ENCODE results near the gene TSPAN9. TPM values are rescaled to one million over a fixed set of nuclear protein-coding genes. Genes with fewer than 3 reads are reported as not detected.

The TSPAN9 gene
- polyA plus RNA-seq, 1 donor (not counting 4 experiments of a cell fraction or from before 2014, with no cell fraction given), result 27.5 TPM

GRCh38 chr12:3123729-3124128, 46.5 kb downstream of the TSPAN9 start:
- dilution Hi-C loops (cut with MboI; ENCODE audit: extremely low pct_ligation_motif_present, low sequenced_read_pairs), result no loop called here

GRCh38 chr12:3124917-3125316, 47.7 kb downstream of the TSPAN9 start:
- no peaks in the 10 kb centered on the region for H3K9me1 ChIP-seq (ENCODE audit: control insufficient read depth, extremely low read depth, insufficient read depth, low read length)
- dilution Hi-C loops (cut with MboI; ENCODE audit: extremely low pct_ligation_motif_present, low sequenced_read_pairs), result no loop called here
- no peak overlapping the region for H2AFZ ChIP-seq (ENCODE audit: control insufficient read depth, low read length)
- no peaks in the 10 kb centered on the region for H3K9me3 ChIP-seq (ENCODE audit: control insufficient read depth, low read depth, low read length)
- H3K27me3 ChIP-seq (ENCODE audit: control insufficient read depth, extremely low read depth, insufficient read depth, low read length), result no peaks in the 10 kb centered on the region
- TF ChIP-seq EZH2 (IDR thresholded peaks at IDR 0.05; ENCODE audit: low read length), result no peak
- TF ChIP-seq CTCF (optimal IDR thresholded peaks at IDR 0.05 in 1 of 3, IDR thresholded peaks at IDR 0.05 in 1 of 3, conservative IDR thresholded peaks at IDR 0.05 in 1 of 3; ENCODE audit: extremely low read depth in 1 of 3, insufficient read depth in 2 of 3, low read length in 3 of 3), result no peak
- DNase-seq (ENCODE audit: low read depth, low spot score) (no peak), FAIRE-seq (no peak)
- peaks cover 3% of the 10 kb centered on the region for H3K79me2 ChIP-seq (ENCODE audit: control insufficient read depth, insufficient read depth, low read length)
- no peak overlapping the region for H3K4me3 ChIP-seq (ENCODE audit: control insufficient read depth in 2 of 3, extremely low read depth in 1 of 3, insufficient read depth in 2 of 3, low read depth in 1 of 3, low read length in 3 of 3)
- H3K9ac ChIP-seq (ENCODE audit: control insufficient read depth, extremely low read depth, insufficient read depth, low read length), result no peak overlapping the region
- H3K27ac ChIP-seq (ENCODE audit: control insufficient read depth, insufficient read depth, low read length), result no peak overlapping the region
- peaks cover 31% of the 10 kb centered on the region for H3K4me1 ChIP-seq (ENCODE audit: control insufficient read depth, extremely low read depth, insufficient read depth, low read length)
- H3K36me3 ChIP-seq (ENCODE audit: control insufficient read depth in 2 of 2, extremely low read depth in 1 of 2, insufficient read depth in 2 of 2, low read length in 2 of 2), result peaks cover 0 to 4% of the 10 kb centered on the region in 2 experiments
- no peak overlapping the region for H3K4me2 ChIP-seq (ENCODE audit: control insufficient read depth, extremely low read depth, insufficient read depth, low read depth, low read length)
- no peaks in the 10 kb centered on the region for H4K20me1 ChIP-seq (ENCODE audit: control insufficient read depth, extremely low read depth, insufficient read depth, low read length)

More at GRCh38 chr12:3123729-3124128, 46.5 kb downstream of the TSPAN9 start:
- Histone ChIP-seq H3K4me2 (ENCODE audit: control insufficient read depth, extremely low read depth, insufficient read depth, low read depth, low read length) (no peak overlapping the region), H3K79me2 (ENCODE audit: control insufficient read depth, insufficient read depth, low read length) (peaks cover 4% of the 10 kb centered on the region), H3K27ac (ENCODE audit: control insufficient read depth, insufficient read depth, low read length) (no peak overlapping the region), H3K9me3 (ENCODE audit: control insufficient read depth, low read depth, low read length) (no peaks in the 10 kb centered on the region), H2AFZ (ENCODE audit: control insufficient read depth, low read length) (no peak overlapping the region), H3K36me3 (ENCODE audit: control insufficient read depth in 2 of 2, extremely low read depth in 1 of 2, insufficient read depth in 2 of 2, low read length in 2 of 2) (peaks cover 0 to 4% of the 10 kb centered on the region in 2 experiments), H3K4me3 (ENCODE audit: control insufficient read depth in 2 of 3, extremely low read depth in 1 of 3, insufficient read depth in 2 of 3, low read depth in 1 of 3, low read length in 3 of 3) (no peak overlapping the region), H3K4me1 (ENCODE audit: control insufficient read depth, extremely low read depth, insufficient read depth, low read length) (peaks cover 36% of the 10 kb centered on the region), H3K9ac (ENCODE audit: control insufficient read depth, extremely low read depth, insufficient read depth, low read length) (no peak overlapping the region), H4K20me1 (ENCODE audit: control insufficient read depth, extremely low read depth, insufficient read depth, low read length) (no peaks in the 10 kb centered on the region), H3K9me1 (ENCODE audit: control insufficient read depth, extremely low read depth, insufficient read depth, low read length) (no peaks in the 10 kb centered on the region), H3K27me3 (ENCODE audit: control insufficient read depth, extremely low read depth, insufficient read depth, low read length) (no peaks in the 10 kb centered on the region)
- TF ChIP-seq EZH2 (IDR thresholded peaks at IDR 0.05; ENCODE audit: low read length) (no peak), CTCF (optimal IDR thresholded peaks at IDR 0.05 in 1 of 3, IDR thresholded peaks at IDR 0.05 in 1 of 3, conservative IDR thresholded peaks at IDR 0.05 in 1 of 3; ENCODE audit: extremely low read depth in 1 of 3, insufficient read depth in 2 of 3, low read length in 3 of 3) (no peak)
- DNase-seq (ENCODE audit: low read depth, low spot score) (no peak), FAIRE-seq (no peak)
